ENCODE data around the gene GEMIN2.
A peak's percentile ranks its signal among the peaks of the same experiment; 100 is the strongest.
"Not testable (repeated sequence)": the region's sequence is repeated elsewhere in the genome, so short reads cannot be mapped to it uniquely, and the experiment has no call there.

Gene GEMIN2

GRCh38 chr14:39154594-39155189 lies 40.6 kb downstream of the GEMIN2 start:
- no peak for DNase-seq (ENCODE audit: low spot score)
- no peak for TF ChIP-seq CTCF (IDR thresholded peaks at IDR 0.05)
- no peak overlapping the region for H3K4me3 ChIP-seq
- H3K27ac ChIP-seq, result no peak overlapping the region

- no peak overlapping the region for H3K27ac ChIP-seq
- H3K4me3 ChIP-seq, result no peak overlapping the region
- no peak for DNase-seq (ENCODE audit: low spot score)
- TF ChIP-seq CTCF (IDR thresholded peaks at IDR 0.05), result no peak
Observed at GRCh38 chr14:39157491-39157890, 43.4 kb downstream of the GEMIN2 start.

- no peak for DNase-seq (ENCODE audit: low spot score)
- no peak for TF ChIP-seq CTCF (IDR thresholded peaks at IDR 0.05)
- Histone ChIP-seq H3K4me3 (no peak overlapping the region), H3K27ac (no peak overlapping the region)
Observed at GRCh38 chr14:39158222-39158858, 44.2 kb downstream of the GEMIN2 start.

- Histone ChIP-seq H3K4me3 (no peak overlapping the region), H3K27ac (no peak overlapping the region)
- TF ChIP-seq CTCF (IDR thresholded peaks at IDR 0.05), result no peak
- DNase-seq (ENCODE audit: low spot score), result no peak
Observed at GRCh38 chr14:39160494-39160893, 46.4 kb downstream of the GEMIN2 start.

GRCh38 chr14:39167797-39168320 lies 53.7 kb downstream of the GEMIN2 start:
- H3K4me3 ChIP-seq, result peak overlapping the region; percentile 91
- not testable (repeated sequence) for H3K27ac ChIP-seq; DNase-seq (ENCODE audit: low spot score)

GRCh38 chr14:39168591-39168990 lies 54.5 kb downstream of the GEMIN2 start:
- H3K27ac ChIP-seq, result no peak overlapping the region
- peak overlapping the region; percentile 91 for H3K4me3 ChIP-seq
- TF ChIP-seq CTCF (IDR thresholded peaks at IDR 0.05), result no peak
- no peak for DNase-seq (ENCODE audit: low spot score)

- H3K4me3 ChIP-seq, result peak overlapping the region; percentile 91
- TF ChIP-seq CTCF (IDR thresholded peaks at IDR 0.05), result no peak
- no peak for DNase-seq (ENCODE audit: low spot score)
- H3K27ac ChIP-seq, result peak overlapping the region; percentile 92 to 98
Observed at GRCh38 chr14:39169541-39169900, 55.4 kb downstream of the GEMIN2 start.
